GM23338 (cell line): ENCODE measurements around the gene ADRA2B. TPM values are rescaled to one million over a fixed set of nuclear protein-coding genes. Genes with fewer than 3 reads are reported as not detected.

ENCODE experiments used
- ATAC-seq: fragments of 200-7000 bp; cut with Tn5 transposase; 3 replicates; pipeline ENCODE4 v1.9.1; 2020
- DNase-seq: peaks from one replicate; pipeline ENCODE4 v3.0.0-alpha.2; 2015; ENCODE audit warnings: low spot score
- H2AFZ ChIP-seq: fragments of 200-600 bp; sonication (generic); 2 replicates; pipeline ENCODE4 v1.8.0; 2016; ENCODE audit warnings: antibody characterized with exemption, mild to moderate bottlenecking, moderate library complexity
- H3F3A ChIP-seq: fragments of 200-600 bp; sonication (generic); replicated peaks from 2 replicates; pipeline ENCODE4 v1.8.0; 2017; ENCODE audit warnings: antibody characterized with exemption, mixed run types, low read depth
- H3K27ac ChIP-seq: fragments of 200-600 bp; sonication (generic); 2 replicates; pipeline ENCODE4 v1.6.1; 2016; ENCODE audit warnings: low read depth
- H3K27me3 ChIP-seq: fragments of 200-600 bp; sonication (generic); 2 replicates; pipeline ENCODE4 v1.8.0; 2016; ENCODE audit warnings: mild to moderate bottlenecking, mixed run types, moderate library complexity; ENCODE audit not compliant: insufficient read depth
- H3K36me3 ChIP-seq: fragments of 200-600 bp; sonication (generic); 2 replicates; pipeline ENCODE4 v1.8.0; 2016; ENCODE audit warnings: mild to moderate bottlenecking; ENCODE audit not compliant: insufficient read depth
- H3K4me1 ChIP-seq: fragments of 200-600 bp; sonication (generic); 2 replicates; pipeline ENCODE4 v1.8.0; 2016; ENCODE audit warnings: mild to moderate bottlenecking, moderate library complexity; ENCODE audit not compliant: insufficient read depth
- H3K4me2 ChIP-seq: fragments of 200-600 bp; sonication (generic); 2 replicates; pipeline ENCODE4 v1.7.1; 2017; ENCODE audit warnings: mixed run types
- H3K4me3 ChIP-seq: fragments of 200-600 bp; sonication (generic); 2 replicates; pipeline ENCODE4 v1.6.1; 2016; ENCODE audit warnings: mixed run types
- H3K79me2 ChIP-seq: fragments of 200-600 bp; sonication (generic); replicated peaks from 2 replicates; pipeline ENCODE4 v1.8.0; 2017; ENCODE audit warnings: mild to moderate bottlenecking; ENCODE audit not compliant: insufficient read depth
- H3K9me2 ChIP-seq: fragments of 200-600 bp; sonication (generic); 2 replicates; pipeline ENCODE4 v1.8.0; 2017; ENCODE audit not compliant: insufficient read depth
- H4K20me1 ChIP-seq: fragments of 200-600 bp; sonication (generic); replicated peaks from 2 replicates; pipeline ENCODE4 v1.8.0; 2017; ENCODE audit warnings: mild to moderate bottlenecking; ENCODE audit not compliant: insufficient read depth
- H3K27ac Mint-ChIP-seq: 2 replicates; pipeline ENCODE4 v1.8.0; 2020; ENCODE audit warnings: inconsistent platforms, mild to moderate bottlenecking, moderate library complexity, mixed read lengths
- H3K27me3 Mint-ChIP-seq: 3 replicates; pipeline ENCODE4 v1.8.0; 2022; ENCODE audit warnings: low read depth, mild to moderate bottlenecking, moderate library complexity, mixed read lengths, inconsistent platforms; ENCODE audit not compliant: insufficient read depth, poor library complexity
- H3K36me3 Mint-ChIP-seq: 3 replicates; pipeline ENCODE4 v1.8.0; 2021; ENCODE audit warnings: low read depth, mild to moderate bottlenecking, inconsistent platforms, moderate library complexity, mixed read lengths
- H3K4me1 Mint-ChIP-seq: 3 replicates; pipeline ENCODE4 v1.8.0; 2020; ENCODE audit warnings: mild to moderate bottlenecking, inconsistent platforms, mixed read lengths
- H3K4me3 Mint-ChIP-seq: 3 replicates; pipeline ENCODE4 v1.8.0; 2021; ENCODE audit warnings: moderate library complexity, mild to moderate bottlenecking, inconsistent platforms, mixed read lengths
- H3K9me3 Mint-ChIP-seq: 3 replicates; pipeline ENCODE4 v1.8.0; 2020; ENCODE audit warnings: moderate library complexity, mild to moderate bottlenecking, inconsistent platforms, mixed read lengths
- CREB1 ChIP-seq: fragments of 250-450 bp; sonication (Bioruptor Pico); IDR thresholded peaks from 2 replicates; pipeline ENCODE4 v1.5.0; 2020; ENCODE audit warnings: low read depth, mild to moderate bottlenecking, moderate library complexity
- EZH2 ChIP-seq: fragments of 200-600 bp; sonication (generic); IDR thresholded peaks from one replicate; pipeline ENCODE4 v1.8.0; 2017; ENCODE audit warnings: antibody characterized with exemption, mild to moderate bottlenecking, low read depth; ENCODE audit not compliant: unreplicated experiment
- JUNB ChIP-seq: IDR thresholded peaks from one replicate; pipeline ENCODE4 v1.6.1; 2016; ENCODE audit warnings: antibody characterized with exemption; ENCODE audit not compliant: unreplicated experiment
- POLR2AphosphoS5 ChIP-seq: IDR thresholded peaks from 2 replicates; pipeline ENCODE4 v1.6.1; 2016; ENCODE audit warnings: antibody characterized with exemption, low read depth
- STAT1 ChIP-seq: IDR thresholded peaks from one replicate; pipeline ENCODE4 v1.6.1; 2016; ENCODE audit warnings: antibody characterized with exemption; ENCODE audit not compliant: unreplicated experiment
- ZNF114 ChIP-seq: fragments of 250-450 bp; sonication (Bioruptor Pico); IDR thresholded peaks from 2 replicates; pipeline ENCODE4 v1.5.0; 2020; ENCODE audit warnings: mild to moderate bottlenecking, moderate library complexity
- ZNF331 ChIP-seq: fragments of 250-450 bp; sonication (Bioruptor Pico); IDR thresholded peaks from 2 replicates; pipeline ENCODE4 v1.5.0; 2020; ENCODE audit warnings: low read depth, mild to moderate bottlenecking, moderate library complexity
- polyA plus RNA-seq: library from polyadenylated mRNA; unstranded; fragments of >200 nt; fragmentation: Nextera tagmentation; extraction: Ambion mirVana; gene quantifications from 2 replicates; pipeline ENCODE4 v1.2.1, GENCODE V29; 2016
- total RNA-seq: library from RNA; depleted of rRNA; stranded (reverse); fragments of >200 nt; shearing (Covaris generic); gene quantifications from 2 replicates; pipeline ENCODE4 v1.2.3, GENCODE V29; 2014
- TF ChIP-seq, protein P1 (sequence below), 2 experiments: fragments of 200-600 bp in 1 of 2; sonication (generic) in 1 of 2; conservative IDR thresholded peaks; 2 replicates each; pipeline versions ENCODE4 v1.5.1 to v1.6.1; 2016 to 2017; ENCODE audit warnings: antibody characterized with exemption in 2 of 2, low read depth in 2 of 2, mild to moderate bottlenecking in 2 of 2, moderate library complexity in 1 of 2
- TF ChIP-seq, protein P2 (sequence below): IDR thresholded peaks from one replicate; pipeline ENCODE4 v1.6.1; 2018; ENCODE audit warnings: antibody characterized with exemption; ENCODE audit not compliant: unreplicated experiment

Gene ADRA2B
- total and polyA plus RNA-seq, 2 experiments from 2014 or later: 1.7 to 5.9 TPM

DNA sequence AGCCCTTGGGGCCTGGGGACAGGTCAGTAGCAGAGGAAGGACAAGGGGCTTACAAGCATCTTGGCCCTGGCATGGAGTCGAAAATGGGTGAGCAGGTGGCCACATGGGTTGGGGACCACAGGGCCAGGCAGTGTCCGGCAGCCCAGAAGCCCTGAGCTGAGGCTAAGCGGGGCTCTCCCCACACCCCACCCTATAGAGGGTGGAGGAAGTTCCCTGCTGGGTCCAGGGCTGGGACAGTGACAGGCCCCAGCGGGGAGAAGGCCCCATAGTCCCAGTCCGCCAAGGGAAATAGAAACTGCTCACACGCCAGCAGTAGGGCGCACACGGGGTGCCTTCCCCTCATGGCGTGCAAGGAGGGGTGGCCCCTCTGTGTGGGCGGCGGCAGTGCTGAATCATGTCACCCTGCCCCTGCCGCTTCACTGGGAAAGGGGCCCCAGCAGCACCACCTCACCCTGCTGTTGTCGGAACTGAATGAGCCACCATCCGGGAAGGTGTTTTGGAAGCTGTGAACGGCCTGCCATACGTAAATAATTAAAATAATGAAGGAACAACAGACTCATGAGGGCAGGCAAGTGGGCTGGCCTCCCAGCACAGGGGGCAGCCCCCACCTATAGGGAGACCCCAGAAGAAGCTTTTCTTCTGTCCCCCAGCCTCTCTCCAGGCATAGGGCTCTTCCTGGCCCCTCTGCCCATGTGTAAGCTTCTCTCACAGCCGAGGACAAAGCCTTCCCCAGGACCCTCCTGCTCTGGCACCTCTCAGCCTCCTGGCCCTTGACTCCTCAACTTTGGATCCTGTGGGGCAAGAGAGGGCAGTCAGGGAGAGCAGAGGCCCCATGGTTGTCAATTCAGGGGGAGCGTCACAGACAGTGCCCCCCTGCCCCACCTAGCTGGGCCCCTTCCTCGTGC is 41.5 kb upstream of the ADRA2B start (continued):
- TF ChIP-seq POLR2AphosphoS5 (no peak), EZH2 (no peak), JUNB (no peak), ZNF114 (no peak), STAT1 (no peak)
- TF ChIP-seq, protein P1, sequence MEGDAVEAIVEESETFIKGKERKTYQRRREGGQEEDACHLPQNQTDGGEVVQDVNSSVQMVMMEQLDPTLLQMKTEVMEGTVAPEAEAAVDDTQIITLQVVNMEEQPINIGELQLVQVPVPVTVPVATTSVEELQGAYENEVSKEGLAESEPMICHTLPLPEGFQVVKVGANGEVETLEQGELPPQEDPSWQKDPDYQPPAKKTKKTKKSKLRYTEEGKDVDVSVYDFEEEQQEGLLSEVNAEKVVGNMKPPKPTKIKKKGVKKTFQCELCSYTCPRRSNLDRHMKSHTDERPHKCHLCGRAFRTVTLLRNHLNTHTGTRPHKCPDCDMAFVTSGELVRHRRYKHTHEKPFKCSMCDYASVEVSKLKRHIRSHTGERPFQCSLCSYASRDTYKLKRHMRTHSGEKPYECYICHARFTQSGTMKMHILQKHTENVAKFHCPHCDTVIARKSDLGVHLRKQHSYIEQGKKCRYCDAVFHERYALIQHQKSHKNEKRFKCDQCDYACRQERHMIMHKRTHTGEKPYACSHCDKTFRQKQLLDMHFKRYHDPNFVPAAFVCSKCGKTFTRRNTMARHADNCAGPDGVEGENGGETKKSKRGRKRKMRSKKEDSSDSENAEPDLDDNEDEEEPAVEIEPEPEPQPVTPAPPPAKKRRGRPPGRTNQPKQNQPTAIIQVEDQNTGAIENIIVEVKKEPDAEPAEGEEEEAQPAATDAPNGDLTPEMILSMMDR (conservative IDR thresholded peaks at IDR 0.05; ENCODE audit: low read depth in 2 of 2): no peak
- TF ChIP-seq, protein P2, sequence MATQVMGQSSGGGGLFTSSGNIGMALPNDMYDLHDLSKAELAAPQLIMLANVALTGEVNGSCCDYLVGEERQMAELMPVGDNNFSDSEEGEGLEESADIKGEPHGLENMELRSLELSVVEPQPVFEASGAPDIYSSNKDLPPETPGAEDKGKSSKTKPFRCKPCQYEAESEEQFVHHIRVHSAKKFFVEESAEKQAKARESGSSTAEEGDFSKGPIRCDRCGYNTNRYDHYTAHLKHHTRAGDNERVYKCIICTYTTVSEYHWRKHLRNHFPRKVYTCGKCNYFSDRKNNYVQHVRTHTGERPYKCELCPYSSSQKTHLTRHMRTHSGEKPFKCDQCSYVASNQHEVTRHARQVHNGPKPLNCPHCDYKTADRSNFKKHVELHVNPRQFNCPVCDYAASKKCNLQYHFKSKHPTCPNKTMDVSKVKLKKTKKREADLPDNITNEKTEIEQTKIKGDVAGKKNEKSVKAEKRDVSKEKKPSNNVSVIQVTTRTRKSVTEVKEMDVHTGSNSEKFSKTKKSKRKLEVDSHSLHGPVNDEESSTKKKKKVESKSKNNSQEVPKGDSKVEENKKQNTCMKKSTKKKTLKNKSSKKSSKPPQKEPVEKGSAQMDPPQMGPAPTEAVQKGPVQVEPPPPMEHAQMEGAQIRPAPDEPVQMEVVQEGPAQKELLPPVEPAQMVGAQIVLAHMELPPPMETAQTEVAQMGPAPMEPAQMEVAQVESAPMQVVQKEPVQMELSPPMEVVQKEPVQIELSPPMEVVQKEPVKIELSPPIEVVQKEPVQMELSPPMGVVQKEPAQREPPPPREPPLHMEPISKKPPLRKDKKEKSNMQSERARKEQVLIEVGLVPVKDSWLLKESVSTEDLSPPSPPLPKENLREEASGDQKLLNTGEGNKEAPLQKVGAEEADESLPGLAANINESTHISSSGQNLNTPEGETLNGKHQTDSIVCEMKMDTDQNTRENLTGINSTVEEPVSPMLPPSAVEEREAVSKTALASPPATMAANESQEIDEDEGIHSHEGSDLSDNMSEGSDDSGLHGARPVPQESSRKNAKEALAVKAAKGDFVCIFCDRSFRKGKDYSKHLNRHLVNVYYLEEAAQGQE: no peak

DNA sequence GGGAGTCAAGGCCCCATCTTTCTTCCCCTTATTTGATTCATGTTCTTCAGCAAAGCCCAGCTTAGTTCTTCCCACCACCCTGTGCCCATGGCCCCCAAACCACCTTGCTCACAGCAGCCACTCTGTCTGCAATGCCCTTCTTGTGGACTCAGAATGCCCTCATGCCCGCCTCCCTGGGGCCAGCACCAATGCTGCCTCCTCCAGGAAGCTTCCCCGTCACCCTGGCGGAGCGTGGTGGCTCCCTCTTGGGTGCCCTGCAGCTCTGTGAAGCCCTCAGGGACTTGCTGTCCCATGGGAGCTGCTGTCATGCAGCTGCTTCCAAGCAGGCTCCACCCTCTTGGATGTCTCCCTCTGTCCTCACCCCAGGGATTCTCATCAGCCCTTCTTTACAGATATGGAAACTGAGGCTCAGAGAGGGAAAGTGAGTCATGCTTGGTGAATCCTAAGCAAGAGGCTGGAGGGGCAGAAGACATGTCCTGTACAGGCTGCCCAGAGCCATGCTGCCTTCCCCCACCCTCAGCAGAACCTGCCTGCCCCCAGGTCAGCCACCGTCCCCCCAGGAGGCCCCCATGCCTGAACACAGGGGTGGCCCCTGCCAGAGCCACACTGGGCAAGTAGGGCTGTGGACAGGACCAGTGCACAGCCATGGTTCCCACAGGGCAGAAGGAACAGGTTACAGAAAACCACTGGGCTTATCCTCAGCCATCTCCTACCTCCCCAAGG is 40.7 kb upstream of the ADRA2B start:
- ATAC-seq: no peak
- Histone ChIP-seq H3F3A (no peaks in the 10 kb centered on the region), H4K20me1 (no peaks in the 10 kb centered on the region), H3K4me2 (no peak overlapping the region), H3K27me3 (no peaks in the 10 kb centered on the region), H3K4me1 (peaks cover 8% of the 10 kb centered on the region; the same call in 1 of the 2 replicates), H3K27ac (no peak overlapping the region), H3K9me2 (no peaks in the 10 kb centered on the region), H3K4me3 (no peak overlapping the region), H2AFZ (no peak overlapping the region), H3K36me3 (no peaks in the 10 kb centered on the region), H3K79me2 (no peaks in the 10 kb centered on the region)
- DNase-seq: no peak
- H3K36me3 Mint-ChIP-seq: no peaks in the 10 kb centered on the region; the same call in 2 of the 3 replicates
- H3K4me3 Mint-ChIP-seq: no peak overlapping the region
- no peak overlapping the region for H3K27ac Mint-ChIP-seq
- H3K9me3 Mint-ChIP-seq: no peaks in the 10 kb centered on the region
- peaks cover 26% of the 10 kb centered on the region for H3K4me1 Mint-ChIP-seq
- H3K27me3 Mint-ChIP-seq: peaks cover 7% of the 10 kb centered on the region
- TF ChIP-seq ZNF114: no peak
- TF ChIP-seq JUNB: no peak
- no peak for TF ChIP-seq CREB1 (CRISPR knock-in tag)
- TF ChIP-seq STAT1: no peak
- TF ChIP-seq ZNF331 (CRISPR knock-in tag): no peak
- TF ChIP-seq POLR2AphosphoS5: no peak
- TF ChIP-seq, protein P2: no peak
